Omental fat pad (tissue), 4 donors: ENCODE results near the gene RBM38. TPM values are rescaled to one million over a fixed set of nuclear protein-coding genes. Genes with fewer than 3 reads are reported as not detected.

ENCODE experiments used
- ATAC-seq: fragments of 150-250 bp; one replicate; pipeline ENCODE4 v1.9.1; 2016; ENCODE audit warnings: mild to moderate bottlenecking, moderate library complexity; ENCODE audit not compliant: low FRiP score
- DNase-seq: peaks from one replicate; pipeline ENCODE4 v3.0.0-alpha.2; 2019; ENCODE audit warnings: low spot score
- total RNA-seq, 4 donors: library from RNA; depleted of rRNA; stranded (reverse); fragments of >200 nt; gene quantifications; one replicate each; pipeline ENCODE4 v1.1.0, GENCODE V29; 2016
- TF ChIP-seq, protein P1 (sequence below), 3 donors: fragments of 450-650 bp; IDR thresholded peaks; one replicate each; pipeline ENCODE4 v1.5.1; 2016 to 2017; ENCODE audit warnings: antibody characterized with exemption in 3 of 3, mild to moderate bottlenecking in 3 of 3, moderate library complexity in 2 of 3

The RBM38 gene
- total RNA-seq, 4 donors from 2014 or later: 4.6 to 18.0 (median 10.6) TPM

- ATAC-seq (no peak), DNase-seq (no peak)
- TF ChIP-seq, protein P1, sequence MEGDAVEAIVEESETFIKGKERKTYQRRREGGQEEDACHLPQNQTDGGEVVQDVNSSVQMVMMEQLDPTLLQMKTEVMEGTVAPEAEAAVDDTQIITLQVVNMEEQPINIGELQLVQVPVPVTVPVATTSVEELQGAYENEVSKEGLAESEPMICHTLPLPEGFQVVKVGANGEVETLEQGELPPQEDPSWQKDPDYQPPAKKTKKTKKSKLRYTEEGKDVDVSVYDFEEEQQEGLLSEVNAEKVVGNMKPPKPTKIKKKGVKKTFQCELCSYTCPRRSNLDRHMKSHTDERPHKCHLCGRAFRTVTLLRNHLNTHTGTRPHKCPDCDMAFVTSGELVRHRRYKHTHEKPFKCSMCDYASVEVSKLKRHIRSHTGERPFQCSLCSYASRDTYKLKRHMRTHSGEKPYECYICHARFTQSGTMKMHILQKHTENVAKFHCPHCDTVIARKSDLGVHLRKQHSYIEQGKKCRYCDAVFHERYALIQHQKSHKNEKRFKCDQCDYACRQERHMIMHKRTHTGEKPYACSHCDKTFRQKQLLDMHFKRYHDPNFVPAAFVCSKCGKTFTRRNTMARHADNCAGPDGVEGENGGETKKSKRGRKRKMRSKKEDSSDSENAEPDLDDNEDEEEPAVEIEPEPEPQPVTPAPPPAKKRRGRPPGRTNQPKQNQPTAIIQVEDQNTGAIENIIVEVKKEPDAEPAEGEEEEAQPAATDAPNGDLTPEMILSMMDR (IDR thresholded peaks at IDR 0.05): no peak
Observed at GRCh38 chr20:57369596-57369995, 21.6 kb upstream of the RBM38 start.

DNA sequence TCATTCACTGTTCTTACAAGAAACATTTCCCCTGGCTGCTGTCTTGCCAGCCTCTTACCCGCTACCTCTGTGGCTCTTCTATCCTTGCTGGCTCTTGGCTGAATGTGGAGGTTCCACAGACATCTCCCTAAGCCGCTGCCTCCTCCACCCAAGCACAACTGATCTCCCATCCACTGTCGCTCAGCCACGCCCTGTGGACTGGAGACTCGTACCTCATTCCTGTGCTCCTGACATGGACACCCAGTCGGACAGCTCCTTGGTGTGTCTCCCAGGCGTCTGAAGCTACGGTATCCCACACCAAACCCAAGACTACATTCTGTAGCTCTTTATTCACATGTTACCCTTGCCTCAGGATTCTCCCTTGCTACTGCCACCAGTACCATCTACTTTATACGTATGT is 20.9 kb upstream of the RBM38 start:
- TF ChIP-seq, protein P1 (IDR thresholded peaks at IDR 0.05): no peak
- ATAC-seq (no peak), DNase-seq (no peak)

- DNase-seq: no peak
- no peak for ATAC-seq
- TF ChIP-seq, protein P1 (IDR thresholded peaks at IDR 0.05): no peak
Observed at GRCh38 chr20:57371363-57371762, 19.8 kb upstream of the RBM38 start.

DNA sequence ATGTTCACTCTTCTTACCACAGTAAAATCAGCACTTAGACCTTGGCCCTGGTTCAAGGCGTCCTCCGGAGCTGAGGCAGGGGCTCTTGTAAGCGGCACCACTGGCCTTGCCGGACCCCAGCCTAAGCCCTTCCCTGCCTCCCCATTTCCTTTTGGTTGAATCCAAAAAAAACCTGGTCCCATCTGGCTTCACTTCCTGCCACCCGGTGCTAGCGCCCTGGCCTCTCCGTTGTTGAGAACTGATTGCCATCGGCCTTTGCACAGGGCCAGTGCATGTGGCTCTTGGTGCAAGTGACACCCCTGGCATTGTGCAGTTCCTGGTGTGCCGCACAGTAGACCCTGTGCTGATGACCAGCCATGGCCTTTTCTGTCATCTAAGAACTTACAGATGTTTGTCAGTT is 19.0 kb upstream of the RBM38 start:
- ATAC-seq (no peak), DNase-seq (no peak)
- TF ChIP-seq, protein P1 (IDR thresholded peaks at IDR 0.05): no peak

DNA sequence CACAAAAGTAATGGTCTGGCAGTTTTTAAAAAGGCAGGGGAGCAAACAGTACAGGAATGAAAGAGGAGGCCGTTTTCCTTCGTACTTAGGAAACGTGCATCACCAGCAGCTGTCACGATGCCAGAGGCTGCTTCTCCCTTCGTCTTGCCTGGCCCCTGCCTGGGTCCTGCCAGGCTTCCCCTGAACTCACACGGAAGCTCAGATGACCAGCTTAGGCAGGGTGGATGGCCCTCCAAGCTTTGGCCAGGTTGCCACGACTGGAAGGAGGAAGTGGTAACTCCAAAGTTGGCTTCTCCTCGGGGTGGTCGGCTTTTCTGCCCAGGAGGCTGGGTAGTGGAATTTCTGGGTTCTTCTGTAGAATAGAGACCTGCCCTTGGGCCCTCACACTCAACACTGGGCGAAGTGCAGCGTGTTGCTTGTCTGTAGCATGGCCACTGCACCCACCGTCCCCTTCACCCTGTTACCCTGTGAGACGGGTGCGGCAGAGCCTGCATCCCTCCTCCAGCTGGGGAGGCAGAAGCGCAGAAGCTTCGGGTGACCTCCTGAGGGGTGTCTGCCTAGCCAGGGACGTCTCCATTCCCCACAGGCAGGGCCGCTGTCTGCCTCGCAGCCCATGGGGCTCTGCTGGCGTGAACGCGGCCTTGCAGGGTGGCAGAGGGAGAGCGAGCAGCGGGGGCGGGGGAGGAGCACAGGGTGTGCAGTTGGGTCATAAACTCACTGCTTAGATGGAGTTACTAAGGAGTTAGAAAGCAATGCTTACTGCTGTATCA is 18.4 kb upstream of the RBM38 start:
- ATAC-seq: no peak
- DNase-seq: no peak
- TF ChIP-seq, protein P1 (IDR thresholded peaks at IDR 0.05): no peak

- ATAC-seq (peak; percentile 42), DNase-seq (no peak)
- TF ChIP-seq, protein P1 (IDR thresholded peaks at IDR 0.05): no peak
Observed at GRCh38 chr20:57374343-57374930, 16.8 kb upstream of the RBM38 start.
